Activated T-cell treated with anti-CD3 and anti-CD28 coated beads for 24 hours (primary cell): ENCODE data around the gene DNAH10.

ENCODE experiments used
- DNase-seq: peaks from one replicate; pipeline ENCODE4 v3.0.0-alpha.2; 2020; ENCODE audit warnings: low read depth

DNAH10 gene

DNA sequence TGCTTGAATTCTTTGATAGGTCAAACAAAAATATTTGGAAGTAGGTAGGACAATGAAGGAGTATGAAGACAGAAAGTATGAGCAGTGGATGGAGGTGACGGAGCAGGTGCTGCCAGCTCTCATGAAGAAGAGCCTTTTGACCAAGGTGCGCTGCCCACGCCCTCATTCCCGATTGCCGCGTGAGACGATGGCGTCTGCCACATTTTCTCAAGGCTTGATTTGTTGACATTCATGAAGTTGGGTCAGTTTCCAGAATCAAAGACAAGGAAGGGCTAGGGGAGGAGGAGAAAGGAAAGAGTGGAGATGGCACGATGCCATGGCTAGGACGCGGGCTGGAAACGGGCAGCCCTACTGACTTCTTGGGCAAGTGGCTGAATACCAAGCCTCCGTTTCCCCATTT lies 37.1 kb downstream of the DNAH10 start:
- DNase-seq = no peak

- DNase-seq = no peak
Observed at GRCh38 chr12:123801573-123802178, 39.6 kb downstream of the DNAH10 start.

GRCh38 chr12:123805173-123805572 lies 43.1 kb downstream of the DNAH10 start:
- no peak for DNase-seq

GRCh38 chr12:123807002-123807401 lies 44.9 kb downstream of the DNAH10 start:
- DNase-seq = no peak

DNA sequence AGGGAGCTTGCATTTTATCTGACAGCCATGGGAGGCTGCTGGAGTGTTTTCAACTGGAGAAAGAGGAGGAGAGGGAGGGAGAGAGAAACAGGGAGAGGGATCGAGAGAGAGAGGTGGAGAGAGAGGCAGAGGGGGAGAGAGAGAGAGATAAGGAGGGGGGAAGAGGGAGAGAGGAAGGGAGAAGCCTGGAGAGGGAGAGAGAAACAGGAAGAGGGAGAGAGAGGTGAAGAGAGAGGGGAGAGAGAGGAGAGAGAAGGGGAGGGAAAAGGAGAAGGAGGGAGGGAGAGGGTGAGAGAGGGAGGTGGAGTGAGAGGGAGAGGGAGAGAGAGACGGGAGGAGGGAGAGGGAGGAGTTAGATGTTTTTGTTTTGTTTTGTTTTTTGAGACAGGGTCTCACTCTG lies 45.6 kb downstream of the DNAH10 start:
- DNase-seq = no peak

DNA sequence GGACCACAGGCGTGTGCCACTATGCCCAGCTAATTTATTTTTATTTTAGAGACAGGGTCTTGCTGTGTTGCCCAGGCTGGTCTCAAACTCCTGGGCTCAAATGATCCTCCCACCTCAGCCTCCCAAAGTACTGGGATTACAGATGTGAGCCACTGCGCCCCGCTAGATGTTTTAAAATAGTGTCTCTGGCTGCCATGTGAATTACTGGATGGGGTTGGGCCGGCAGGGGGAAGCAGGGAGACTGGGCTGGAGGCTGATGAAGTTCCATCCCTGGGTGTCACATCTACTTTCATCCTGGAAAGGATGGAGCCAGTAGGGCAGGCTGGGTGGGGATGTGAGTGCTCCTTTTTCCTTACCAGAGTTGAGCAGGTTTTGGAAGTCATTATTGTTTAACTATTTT lies 46.1 kb downstream of the DNAH10 start:
- DNase-seq = no peak

GRCh38 chr12:123813349-123813748 lies 51.2 kb downstream of the DNAH10 start:
- no peak for DNase-seq

DNA sequence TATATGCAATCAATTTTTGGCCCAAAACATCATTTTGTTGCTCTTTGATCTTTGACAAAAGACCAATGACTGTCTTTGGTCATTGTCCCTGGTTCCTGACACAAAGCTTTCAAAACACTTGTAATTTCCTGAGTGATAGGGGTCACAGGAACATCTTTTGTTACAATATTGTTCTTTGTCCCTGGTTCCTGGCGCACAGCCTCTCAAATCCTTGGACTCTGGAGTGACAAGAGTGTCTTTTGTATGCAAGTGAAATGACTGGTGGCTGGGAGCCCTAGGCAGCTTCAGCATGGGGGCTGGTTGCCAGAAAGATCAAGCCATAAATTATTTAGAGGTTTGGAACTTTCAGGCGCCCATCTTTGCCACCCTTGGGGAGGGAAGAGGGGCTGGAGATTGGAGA lies 53.9 kb downstream of the DNAH10 start:
- DNase-seq = no peak

DNA sequence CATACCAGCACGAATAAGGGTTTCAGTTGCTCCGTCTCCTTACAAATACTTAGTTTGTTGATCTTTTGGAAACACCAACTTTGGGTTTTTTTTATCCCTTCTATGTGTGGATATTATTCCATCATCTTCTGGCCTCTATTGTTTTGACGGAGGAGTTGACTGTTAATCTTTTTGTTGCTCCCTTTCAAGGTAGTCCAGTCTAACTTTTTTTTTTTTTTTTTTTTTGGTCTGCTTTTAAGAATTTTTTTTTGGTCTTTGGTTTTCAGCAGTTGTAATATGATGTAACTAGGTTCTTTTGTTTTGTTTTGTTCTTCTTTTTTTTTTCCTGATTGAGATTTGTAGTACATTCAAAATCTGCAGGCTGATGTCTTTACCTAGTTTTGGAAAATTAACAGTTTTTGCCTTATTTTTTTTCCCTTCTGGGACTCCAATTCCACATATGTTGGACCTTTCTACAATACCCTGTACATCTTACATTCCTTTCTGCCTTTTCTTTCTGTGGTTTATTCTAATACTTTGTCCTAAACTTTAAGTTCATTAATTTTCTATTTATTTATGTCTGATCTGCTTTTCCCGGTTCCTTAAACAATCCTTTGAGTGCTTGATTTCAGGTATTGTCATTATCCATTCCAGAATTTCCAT lies 54.9 kb downstream of the DNAH10 start:
- DNase-seq = no peak

DNA sequence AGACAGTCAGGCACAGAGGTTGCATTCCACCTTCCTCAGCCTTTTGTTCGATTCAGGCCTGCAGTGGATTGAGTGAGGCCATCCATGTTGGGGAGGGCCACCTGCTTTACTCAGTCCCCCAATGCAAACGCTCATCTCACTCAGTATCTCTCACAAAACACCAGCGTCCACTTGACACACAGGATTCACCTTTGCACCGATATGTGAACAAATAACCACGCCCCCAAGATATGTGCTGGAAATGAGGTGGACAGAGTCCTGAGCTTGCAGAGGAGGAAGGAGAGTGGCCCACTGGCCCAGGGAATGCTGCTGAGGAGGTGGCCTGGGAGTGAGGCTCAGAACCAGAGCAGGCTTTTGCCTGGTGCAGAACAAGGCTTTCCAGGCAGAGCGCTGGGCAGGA lies 60.7 kb downstream of the DNAH10 start:
- no peak for DNase-seq

DNA sequence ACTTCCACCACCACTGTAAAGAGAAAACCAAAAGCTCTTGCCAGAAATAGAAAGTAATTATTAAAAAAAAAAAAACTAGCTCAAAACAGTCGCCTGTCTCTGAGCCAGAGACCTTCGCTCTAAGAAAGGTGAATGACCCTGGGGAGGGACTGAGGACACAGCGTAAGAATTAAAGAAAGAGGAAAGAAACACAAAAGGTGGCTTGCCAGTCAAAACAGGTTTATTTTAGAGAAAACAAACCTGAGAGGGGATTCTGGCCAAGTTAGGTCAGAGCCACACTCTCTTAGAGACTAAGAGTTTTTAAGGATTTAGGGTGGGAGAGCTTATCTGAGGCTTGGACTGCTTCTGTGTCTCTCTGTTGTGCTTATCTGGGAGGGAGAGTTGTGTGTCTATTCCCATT lies 66.0 kb downstream of the DNAH10 start:
- DNase-seq = no peak

GRCh38 chr12:123828854-123829547 lies 66.9 kb downstream of the DNAH10 start:
- no peak for DNase-seq

GRCh38 chr12:123829561-123829960 lies 67.5 kb downstream of the DNAH10 start:
- DNase-seq = no peak

DNA sequence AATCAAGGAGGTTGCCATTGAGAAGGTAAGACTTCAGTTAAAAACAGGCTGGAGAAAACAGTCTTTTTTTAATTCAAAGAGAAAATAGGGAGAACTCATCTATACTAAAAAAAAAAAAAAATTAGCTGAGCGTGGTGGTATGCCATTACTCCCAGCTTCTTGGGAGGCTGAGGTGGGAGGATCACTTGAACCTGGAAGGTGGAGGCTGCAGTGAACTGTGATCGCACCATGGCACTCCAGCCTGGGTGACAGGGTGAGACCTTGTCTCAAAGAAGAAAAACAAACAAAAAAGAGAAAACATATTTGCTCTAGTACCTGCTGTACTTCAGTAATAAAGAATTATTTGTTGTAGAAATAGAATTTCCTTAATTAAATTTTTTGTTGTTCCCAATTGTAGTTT lies 68.6 kb downstream of the DNAH10 start:
- DNase-seq = no peak

DNA sequence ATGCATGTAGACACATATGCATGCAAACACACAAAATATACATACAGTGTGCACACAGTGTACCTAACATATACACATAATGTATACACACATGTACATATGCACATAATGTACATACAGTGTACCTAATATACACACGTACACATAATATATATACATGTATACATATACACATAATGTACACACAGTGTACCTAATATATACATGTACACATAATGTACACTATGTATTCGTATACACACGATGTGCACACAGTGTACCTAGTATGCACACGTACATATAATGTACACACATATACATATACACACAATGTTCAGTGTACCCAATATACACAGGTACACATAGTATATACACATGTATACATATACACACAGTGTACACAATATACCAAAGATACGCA lies 70.0 kb downstream of the DNAH10 start:
- DNase-seq = no peak

- no peak for DNase-seq
Observed at GRCh38 chr12:123833830-123834229, 71.7 kb downstream of the DNAH10 start.

DNA sequence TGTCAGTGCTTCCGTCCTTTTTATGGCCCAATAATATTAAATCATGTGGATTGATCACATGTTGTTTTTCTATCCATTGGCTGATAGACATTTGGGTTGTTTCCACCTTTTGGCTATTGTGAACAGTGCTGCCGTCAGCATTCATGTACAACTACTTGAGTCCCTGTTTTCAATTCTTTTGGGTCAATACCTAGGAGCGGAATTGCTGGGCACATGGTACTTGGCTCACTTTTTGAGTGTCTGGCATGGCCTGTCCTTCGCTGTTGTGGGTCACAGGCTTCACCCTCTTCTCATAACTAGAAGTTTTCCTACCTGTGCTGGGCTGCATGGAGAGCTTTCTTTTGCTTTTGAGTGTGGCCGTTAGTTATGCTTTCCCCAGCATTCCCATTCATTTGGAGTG lies 72.7 kb downstream of the DNAH10 start:
- DNase-seq = no peak

GRCh38 chr12:123836292-123836691 lies 74.2 kb downstream of the DNAH10 start:
- no peak for DNase-seq

DNA sequence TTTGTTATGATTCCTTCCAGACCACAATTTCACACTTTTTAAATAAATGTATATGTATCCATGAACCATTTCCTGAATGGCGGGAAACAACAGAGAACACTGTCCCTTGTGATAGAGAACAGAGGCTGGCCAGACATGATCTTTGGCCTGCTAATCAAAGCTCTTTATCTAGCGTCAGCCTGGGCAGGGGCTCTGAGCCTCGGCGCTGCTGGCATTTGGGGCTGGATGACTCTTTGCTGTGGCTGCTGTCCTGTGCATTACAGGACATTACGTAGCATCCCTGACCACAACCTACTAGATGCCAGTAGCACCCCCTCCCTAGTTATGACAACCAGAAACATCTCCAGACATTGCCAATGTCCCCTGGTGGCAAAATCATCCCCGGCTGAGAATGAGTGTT lies 77.7 kb downstream of the DNAH10 start:
- no peak for DNase-seq

- no peak for DNase-seq
Observed at GRCh38 chr12:123840765-123841425, 78.8 kb downstream of the DNAH10 start.

DNA sequence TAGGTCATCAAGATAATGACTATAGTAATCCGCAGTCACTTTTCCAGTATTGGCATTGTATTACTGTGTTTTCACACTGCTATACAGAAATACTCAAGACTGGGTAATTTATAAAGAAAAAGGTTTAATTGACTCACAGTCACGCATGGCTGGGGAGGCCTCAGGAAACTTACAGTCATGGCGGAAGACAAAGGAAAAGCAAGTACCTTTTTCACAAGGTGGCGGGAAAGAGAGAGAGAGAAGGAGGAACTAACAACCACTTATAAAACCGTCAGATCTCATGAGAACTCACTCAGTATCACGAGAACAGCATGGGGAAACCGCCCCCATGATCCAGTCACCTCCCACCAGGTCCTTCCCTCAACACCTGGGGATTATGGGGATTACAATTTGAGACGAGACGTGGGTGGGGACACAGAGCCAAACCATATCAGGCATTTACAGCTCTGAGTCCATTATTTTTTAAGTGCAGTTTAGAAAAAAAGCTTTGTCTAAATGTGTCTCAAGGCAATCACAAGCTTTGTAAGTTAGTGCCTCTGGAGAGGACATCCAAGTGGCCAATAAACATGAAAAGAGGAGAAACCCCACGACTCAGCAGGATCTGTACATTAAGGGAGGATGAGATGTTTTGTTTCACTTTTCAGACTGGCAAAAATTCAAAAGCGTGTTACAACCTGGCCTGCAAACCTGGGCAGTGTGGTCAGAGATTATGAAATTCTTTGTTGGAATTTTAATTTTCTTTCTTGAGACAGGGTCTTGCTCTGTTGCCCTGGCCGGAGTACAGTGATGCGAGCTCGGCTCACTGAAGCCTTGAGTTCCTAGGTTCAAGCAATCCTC lies 82.0 kb downstream of the DNAH10 start:
- DNase-seq = no peak

DNA sequence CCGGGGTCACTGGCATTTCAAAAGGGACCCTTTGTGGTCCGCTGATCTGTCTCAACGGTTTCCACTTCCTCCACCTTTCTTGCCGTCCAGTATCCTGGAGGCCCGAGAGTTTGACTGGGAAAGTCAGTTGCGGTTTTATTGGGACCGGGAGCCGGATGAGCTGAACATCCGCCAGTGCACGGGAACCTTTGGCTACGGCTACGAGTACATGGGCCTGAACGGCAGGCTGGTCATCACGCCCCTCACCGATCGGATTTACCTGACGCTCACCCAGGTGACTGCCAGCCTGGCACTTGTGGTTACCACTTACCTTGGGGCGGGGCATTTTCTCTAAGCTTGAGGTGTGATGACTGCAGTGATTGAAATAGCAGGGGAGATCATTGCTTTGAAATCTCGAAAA lies 83.8 kb downstream of the DNAH10 start:
- no peak for DNase-seq
